GM21423 (cell line): ENCODE results near the gene GALNT9.
"Not testable (repeated sequence)": the region's sequence is repeated elsewhere in the genome, so short reads cannot be mapped to it uniquely, and the experiment has no call there.

Experiments used
- ATAC-seq: cut with Tn5 transposase; IDR thresholded peaks from one replicate; pipeline ENCODE4 v1.9.1; 2021; ENCODE audit warnings: mild to moderate bottlenecking, moderate library complexity; ENCODE audit not compliant: unreplicated experiment

Gene GALNT9

GRCh38 chr12:132238488-132238854 lies 90.9 kb downstream of the GALNT9 start:
- no peak for ATAC-seq

GRCh38 chr12:132237772-132238487 lies 91.5 kb downstream of the GALNT9 start:
- no peak for ATAC-seq

- ATAC-seq = no peak
These were observed 92.2 kb downstream of the GALNT9 start for GRCh38 chr12:132236930-132237771.

GRCh38 chr12:132236129-132236929 lies 93.1 kb downstream of the GALNT9 start:
- no peak for ATAC-seq

- ATAC-seq = no peak
These were observed 94.1 kb downstream of the GALNT9 start for GRCh38 chr12:132235116-132235820.

GRCh38 chr12:132230381-132230780 lies 99.0 kb downstream of the GALNT9 start:
- ATAC-seq = no peak

- no peak for ATAC-seq
These were observed 99.5 kb downstream of the GALNT9 start for GRCh38 chr12:132229926-132230325.

- no peak for ATAC-seq
These were observed 100.1 kb downstream of the GALNT9 start for GRCh38 chr12:132229193-132229760.

GRCh38 chr12:132228476-132229192 lies 100.8 kb downstream of the GALNT9 start:
- ATAC-seq = no peak

GRCh38 chr12:132227782-132228475 lies 101.5 kb downstream of the GALNT9 start:
- ATAC-seq = no peak

GRCh38 chr12:132227118-132227517 lies 102.3 kb downstream of the GALNT9 start:
- ATAC-seq = no peak

- ATAC-seq = no peak
These were observed 102.8 kb downstream of the GALNT9 start for GRCh38 chr12:132226604-132227003.

GRCh38 chr12:132225214-132225613 lies 104.2 kb downstream of the GALNT9 start:
- no peak for ATAC-seq

- no peak for ATAC-seq
These were observed 104.9 kb downstream of the GALNT9 start for GRCh38 chr12:132224484-132224883.

GRCh38 chr12:132222808-132223173 lies 106.6 kb downstream of the GALNT9 start:
- ATAC-seq = no peak

- ATAC-seq = no peak
These were observed 107.1 kb downstream of the GALNT9 start for GRCh38 chr12:132222096-132222807.

- ATAC-seq = not testable (repeated sequence)
These were observed 109.6 kb downstream of the GALNT9 start for GRCh38 chr12:132219761-132220160.

GRCh38 chr12:132219323-132219722 lies 110.1 kb downstream of the GALNT9 start:
- ATAC-seq = no peak

GRCh38 chr12:132218915-132219314 lies 110.5 kb downstream of the GALNT9 start:
- no peak for ATAC-seq
